Anterior cingulate cortex (tissue), 58 donors: Measurements from ENCODE around the gene PIK3R1.

Experiments
- DNase-seq, 58 donors: peaks; one replicate each; lab custom pipeline; 2025; lab: John Stamatoyannopoulos, UW

The PIK3R1 gene

GRCh38 chr5:68316469-68316868 is 100.9 kb downstream of the PIK3R1 start:
- no peak for DNase-seq

- DNase-seq, result no peak
Observed at GRCh38 chr5:68317646-68318045, 102.1 kb downstream of the PIK3R1 start.

GRCh38 chr5:68318955-68319705 is 103.6 kb downstream of the PIK3R1 start:
- no peak for DNase-seq

- DNase-seq, result no peak
Observed at GRCh38 chr5:68319706-68320412, 104.3 kb downstream of the PIK3R1 start.

GRCh38 chr5:68320413-68320986 is 104.9 kb downstream of the PIK3R1 start:
- DNase-seq, result no peak

GRCh38 chr5:68325065-68325580 is 109.6 kb downstream of the PIK3R1 start:
- DNase-seq, result no peak

- DNase-seq, result no peak
Observed at GRCh38 chr5:68329554-68330255, 114.1 kb downstream of the PIK3R1 start.

GRCh38 chr5:68330574-68330973 is 115.0 kb downstream of the PIK3R1 start:
- no peak for DNase-seq

- no peak for DNase-seq
Observed at GRCh38 chr5:68331192-68332079, 115.9 kb downstream of the PIK3R1 start.

GRCh38 chr5:68332080-68332451 is 116.5 kb downstream of the PIK3R1 start:
- no peak for DNase-seq

GRCh38 chr5:68332556-68332955 is 117.0 kb downstream of the PIK3R1 start:
- DNase-seq, result no peak

GRCh38 chr5:68333649-68334552 is 118.3 kb downstream of the PIK3R1 start:
- DNase-seq, result no peak

- DNase-seq, result no peak
Observed at GRCh38 chr5:68334553-68334886, 119.0 kb downstream of the PIK3R1 start.

- no peak for DNase-seq
Observed at GRCh38 chr5:68335075-68335474, 119.5 kb downstream of the PIK3R1 start.

GRCh38 chr5:68336200-68336599 is 120.6 kb downstream of the PIK3R1 start:
- DNase-seq, result no peak

- no peak for DNase-seq
Observed at GRCh38 chr5:68337235-68337634, 121.7 kb downstream of the PIK3R1 start.

- no peak for DNase-seq
Observed at GRCh38 chr5:68339921-68340321, 124.4 kb downstream of the PIK3R1 start.

- DNase-seq, result no peak
Observed at GRCh38 chr5:68341006-68341405, 125.5 kb downstream of the PIK3R1 start.

- DNase-seq, result no peak
Observed at GRCh38 chr5:68342693-68343092, 127.1 kb downstream of the PIK3R1 start.
